DND-41 (cell line): Measurements from ENCODE around the gene ARSJ.

ENCODE experiments used
- CTCF ChIP-seq: IDR thresholded peaks from 2 replicates; pipeline ENCODE4 v1.5.1; 2012; ENCODE audit warnings: borderline replicate concordance, low read length, moderate library complexity, mild to moderate bottlenecking; ENCODE audit not compliant: poor library complexity, severe bottlenecking; ENCODE audit errors: extremely low read depth
- EZH2 ChIP-seq: IDR thresholded peaks from 3 replicates; pipeline ENCODE4 v1.6.1; 2012; ENCODE audit warnings: borderline replicate concordance, low read depth, mild to moderate bottlenecking, moderate library complexity, low read length, inconsistent platforms; ENCODE audit not compliant: severe bottlenecking

- TF ChIP-seq CTCF (no peak), EZH2 (no peak)
Measured at GRCh38 chr4:113987382-113987941, 8.0 kb upstream of the ARSJ start.
